Suprapubic skin (tissue), 4 donors: ENCODE results near the gene PSMF1. TPM values are rescaled to one million over a fixed set of nuclear protein-coding genes. Genes with fewer than 3 reads are reported as not detected.
A peak's percentile ranks its signal among the peaks of the same experiment; 100 is the strongest.

Experiments used
- DNase-seq, 2 donors: peaks; one replicate each; pipeline ENCODE4 v3.0.0-alpha.2; 2019; ENCODE audit warnings: low spot score in 2 of 2
- H3K27ac ChIP-seq: fragments of 200-600 bp; sonication (generic); one replicate; pipeline ENCODE4 v1.5.1; 2019
- H3K27me3 ChIP-seq: fragments of 200-600 bp; sonication (generic); one replicate; pipeline ENCODE4 v1.5.1; 2019
- H3K36me3 ChIP-seq: fragments of 200-600 bp; sonication (generic); one replicate; pipeline ENCODE4 v1.5.1; 2019
- H3K4me1 ChIP-seq: fragments of 200-600 bp; sonication (generic); one replicate; pipeline ENCODE4 v1.5.1; 2019
- H3K4me3 ChIP-seq: fragments of 200-600 bp; sonication (generic); one replicate; pipeline ENCODE4 v1.5.1; 2019; ENCODE audit warnings: mild to moderate bottlenecking
- H3K9me3 ChIP-seq: fragments of 200-600 bp; sonication (generic); one replicate; pipeline ENCODE4 v1.5.1; 2019
- CTCF ChIP-seq, 2 donors: fragments of 200-600 bp in 1 of 2; fragments of 450-650 bp in 1 of 2; sonication (generic) in 1 of 2; IDR thresholded peaks; one replicate each; pipeline ENCODE4 v1.5.1; 2016 to 2019; ENCODE audit warnings: antibody characterized with exemption in 2 of 2, mild to moderate bottlenecking in 1 of 2, moderate library complexity in 1 of 2
- EP300 ChIP-seq: sonication (generic); formaldehyde crosslinking; IDR thresholded peaks from one replicate; pipeline ENCODE4 v1.6.1; 2017; ENCODE audit warnings: antibody characterized with exemption
- POLR2A ChIP-seq, 2 donors: fragments of 450-650 bp; IDR thresholded peaks; one replicate each; pipeline ENCODE4 v1.6.1; 2017; ENCODE audit warnings: antibody characterized with exemption in 2 of 2, mild to moderate bottlenecking in 2 of 2, moderate library complexity in 2 of 2
- POLR2AphosphoS5 ChIP-seq, 3 donors: sonication (generic); formaldehyde crosslinking; IDR thresholded peaks; one replicate each; pipeline ENCODE4 v1.6.1; 2017; ENCODE audit warnings: antibody characterized with exemption in 3 of 3
- WGBS: methylation state at CpG from one replicate; pipeline ENCODE4 v1.1.5; 2018; 5-methylcytosine and 5-hydroxymethylcytosine counted together
- total RNA-seq, 4 donors: library from RNA; depleted of rRNA; stranded (reverse); fragments of >200 nt; gene quantifications; one replicate each; pipeline ENCODE4 v1.1.0, GENCODE V29; 2016

The PSMF1 gene
- total RNA-seq, 4 donors from 2014 or later, result 106 to 186 (median 142) TPM

GRCh38 chr20:1189827-1190226 lies 71.4 kb downstream of the PSMF1 start:
- Histone ChIP-seq H3K9me3 (no peaks in the 10 kb centered on the region), H3K36me3 (no peaks in the 10 kb centered on the region), H3K4me3 (no peak overlapping the region), H3K27ac (no peak overlapping the region), H3K4me1 (peaks cover 20% of the 10 kb centered on the region), H3K27me3 (peaks cover 13% of the 10 kb centered on the region)
- TF ChIP-seq POLR2AphosphoS5 (IDR thresholded peaks at IDR 0.05) (no peak), POLR2A (IDR thresholded peaks at IDR 0.05) (no peak), EP300 (no peak), CTCF (IDR thresholded peaks at IDR 0.05) (no peak)
- no peak for DNase-seq
- WGBS, result 81% methylated on average over 1 of the region's 1 CpG

GRCh38 chr20:1190847-1191246 lies 72.4 kb downstream of the PSMF1 start:
- no peak overlapping the region for H3K27ac ChIP-seq
- no peak overlapping the region for H3K4me3 ChIP-seq
- 86% methylated on average over 3 of the region's 3 CpGs for WGBS
- no peaks in the 10 kb centered on the region for H3K36me3 ChIP-seq
- H3K9me3 ChIP-seq, result no peaks in the 10 kb centered on the region
- H3K27me3 ChIP-seq, result peaks cover 3% of the 10 kb centered on the region
- no peak for DNase-seq
- TF ChIP-seq POLR2A (IDR thresholded peaks at IDR 0.05) (no peak), POLR2AphosphoS5 (IDR thresholded peaks at IDR 0.05) (no peak), EP300 (no peak), CTCF (IDR thresholded peaks at IDR 0.05) (no peak)
- H3K4me1 ChIP-seq, result peaks cover 10% of the 10 kb centered on the region

- Histone ChIP-seq H3K27me3 (no peaks in the 10 kb centered on the region), H3K27ac (no peak overlapping the region)
- WGBS, result 86% methylated on average over 3 of the region's 3 CpGs
These were observed 72.9 kb downstream of the PSMF1 start for GRCh38 chr20:1191299-1191698.

GRCh38 chr20:1195226-1195625 lies 76.8 kb downstream of the PSMF1 start:
- Histone ChIP-seq H3K9me3 (no peaks in the 10 kb centered on the region), H3K36me3 (no peaks in the 10 kb centered on the region), H3K27me3 (no peaks in the 10 kb centered on the region), H3K27ac (no peak overlapping the region), H3K4me1 (no peaks in the 10 kb centered on the region), H3K4me3 (no peak overlapping the region)
- WGBS, result 75% methylated on average over 1 of the region's 1 CpG
- no peak for TF ChIP-seq CTCF (IDR thresholded peaks at IDR 0.05)
- no peak for DNase-seq

More at GRCh38 chr20:1191299-1191698, 72.9 kb downstream of the PSMF1 start:
- TF ChIP-seq CTCF (IDR thresholded peaks at IDR 0.05) (no peak), POLR2AphosphoS5 (IDR thresholded peaks at IDR 0.05) (no peak), EP300 (no peak), POLR2A (IDR thresholded peaks at IDR 0.05) (no peak)
- H3K4me1 ChIP-seq, result peaks cover 7% of the 10 kb centered on the region
- no peaks in the 10 kb centered on the region for H3K9me3 ChIP-seq
- DNase-seq, result no peak
- H3K4me3 ChIP-seq, result no peak overlapping the region
- H3K36me3 ChIP-seq, result no peaks in the 10 kb centered on the region

GRCh38 chr20:1196634-1197033 lies 78.2 kb downstream of the PSMF1 start:
- Histone ChIP-seq H3K4me1 (no peaks in the 10 kb centered on the region), H3K36me3 (no peaks in the 10 kb centered on the region), H3K27me3 (no peaks in the 10 kb centered on the region), H3K27ac (no peak overlapping the region), H3K9me3 (no peaks in the 10 kb centered on the region), H3K4me3 (no peak overlapping the region)
- peak in 1 of 2 donors; percentile 26 for DNase-seq
- TF ChIP-seq POLR2A (IDR thresholded peaks at IDR 0.05) (no peak), CTCF (IDR thresholded peaks at IDR 0.05) (no peak), EP300 (no peak), POLR2AphosphoS5 (IDR thresholded peaks at IDR 0.05) (no peak)
- WGBS, result 85% methylated on average over 2 of the region's 2 CpGs
